Activated naive CD8-positive, alpha-beta T cell treated with anti-CD3 and anti-CD28 coated beads for 36 hours (primary cell): ENCODE results near the gene SLC28A3. TPM values are rescaled to one million over a fixed set of nuclear protein-coding genes. Genes with fewer than 3 reads are reported as not detected.
"Not testable (repeated sequence)": the region's sequence is repeated elsewhere in the genome, so short reads cannot be mapped to it uniquely, and the experiment has no call there.

Source experiments
- DNase-seq: peaks from one replicate; pipeline ENCODE4 v3.0.0; 2021
- H3K27ac Mint-ChIP-seq: one replicate; pipeline ENCODE4 v1.8.0; 2022; ENCODE audit warnings: mild to moderate bottlenecking, moderate library complexity, mixed read lengths
- H3K27me3 Mint-ChIP-seq: one replicate; pipeline ENCODE4 v1.8.0; 2022; ENCODE audit warnings: mild to moderate bottlenecking, mixed read lengths
- H3K36me3 Mint-ChIP-seq: one replicate; pipeline ENCODE4 v1.8.0; 2021; ENCODE audit warnings: mild to moderate bottlenecking, mixed read lengths
- H3K4me1 Mint-ChIP-seq: one replicate; pipeline ENCODE4 v1.8.0; 2021; ENCODE audit warnings: mixed read lengths
- H3K4me3 Mint-ChIP-seq: one replicate; pipeline ENCODE4 v1.8.0; 2022; ENCODE audit warnings: mild to moderate bottlenecking, moderate library complexity, mixed read lengths
- H3K9me3 Mint-ChIP-seq: one replicate; pipeline ENCODE4 v1.8.0; 2022; ENCODE audit warnings: mixed read lengths
- total RNA-seq, 2 experiments: library from RNA; stranded (reverse); gene quantifications; one replicate each; pipeline ENCODE4 v1.2.3, GENCODE V29; 2021

The SLC28A3 gene
- total RNA-seq, 2 experiments from 2014 or later: 0.36 to 0.41 TPM

DNA sequence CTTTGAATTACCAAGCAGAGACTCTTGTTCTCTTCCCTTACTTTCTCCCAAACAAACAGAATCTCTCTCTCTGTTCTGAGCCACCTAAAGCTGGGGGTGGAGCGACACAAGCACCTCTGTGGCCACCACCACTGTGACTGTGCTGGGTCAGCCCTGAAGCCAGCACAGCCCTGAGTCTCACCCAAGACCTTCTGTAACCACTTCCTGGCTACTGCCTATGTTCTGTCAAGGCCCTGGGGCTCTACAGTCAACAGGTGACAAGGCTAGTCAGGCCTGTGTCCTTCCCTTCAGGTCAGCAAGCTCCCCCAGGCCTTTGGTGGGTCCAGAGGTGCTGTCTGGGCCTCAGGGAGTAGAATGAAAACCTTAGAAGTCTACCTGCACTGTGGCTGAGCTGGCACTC, 26.1 kb upstream of the SLC28A3 start:
- peaks cover 5% of the 10 kb centered on the region for H3K4me1 Mint-ChIP-seq
- no peak overlapping the region for H3K4me3 Mint-ChIP-seq
- H3K27ac Mint-ChIP-seq: no peak overlapping the region
- no peaks in the 10 kb centered on the region for H3K36me3 Mint-ChIP-seq
- H3K27me3 Mint-ChIP-seq: peaks cover 4% of the 10 kb centered on the region
- no peak for DNase-seq
- peaks cover 4% of the 10 kb centered on the region for H3K9me3 Mint-ChIP-seq

DNA sequence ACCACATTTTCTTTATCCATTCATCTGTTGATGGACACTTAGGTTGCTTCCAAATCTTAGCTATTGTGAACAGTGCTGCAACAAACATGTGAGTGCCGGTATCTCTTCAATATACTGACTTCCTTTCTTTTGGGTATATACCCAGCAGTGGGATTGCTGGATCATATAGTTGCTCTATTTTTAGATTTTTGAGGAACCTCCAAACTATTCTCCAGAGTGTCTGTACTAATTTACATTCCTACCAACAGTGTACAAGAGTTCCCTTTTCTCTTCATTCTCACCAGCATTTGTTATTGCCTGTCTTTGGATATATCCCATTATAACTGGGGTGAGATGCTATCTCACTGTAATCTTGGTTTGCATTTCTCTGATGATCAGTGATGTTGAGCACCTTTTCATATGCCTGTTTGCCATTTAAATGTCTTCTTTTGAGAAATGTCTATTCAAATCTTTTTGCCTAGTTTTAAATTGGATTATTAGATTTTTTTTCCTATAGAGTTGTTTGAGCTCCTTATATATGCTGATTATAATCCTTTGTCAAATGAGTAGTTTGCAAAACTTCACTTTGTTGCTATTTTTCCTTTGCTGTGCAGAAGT, 24.4 kb upstream of the SLC28A3 start:
- H3K27me3 Mint-ChIP-seq, H3K36me3 Mint-ChIP-seq, H3K4me1 Mint-ChIP-seq, H3K4me3 Mint-ChIP-seq, H3K27ac Mint-ChIP-seq, H3K9me3 Mint-ChIP-seq, DNase-seq: not testable (repeated sequence)

DNA sequence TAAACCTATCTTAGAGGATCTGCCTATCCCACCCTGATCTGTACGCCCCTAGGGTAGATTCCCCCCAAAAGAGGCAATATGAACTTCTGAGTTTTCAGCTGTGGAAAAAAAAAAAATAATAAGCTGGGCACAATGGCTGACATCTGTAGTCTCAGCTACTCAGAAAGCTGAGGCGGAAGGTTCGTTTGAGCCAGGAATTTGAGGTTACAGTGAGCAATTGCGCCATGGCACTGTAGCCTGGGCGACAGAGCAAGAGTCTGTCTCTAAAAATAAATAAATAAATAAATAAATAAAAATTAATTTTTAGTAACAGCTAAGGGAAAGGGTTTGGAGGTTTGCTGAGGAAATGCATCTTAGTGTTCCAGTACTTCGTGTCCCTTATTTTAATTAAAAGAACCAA, 21.1 kb upstream of the SLC28A3 start:
- no peaks in the 10 kb centered on the region for H3K27me3 Mint-ChIP-seq
- no peaks in the 10 kb centered on the region for H3K4me1 Mint-ChIP-seq
- no peak overlapping the region for H3K27ac Mint-ChIP-seq
- H3K4me3 Mint-ChIP-seq: no peak overlapping the region
- DNase-seq: no peak
- no peaks in the 10 kb centered on the region for H3K36me3 Mint-ChIP-seq
- H3K9me3 Mint-ChIP-seq: peaks cover 4% of the 10 kb centered on the region

DNA sequence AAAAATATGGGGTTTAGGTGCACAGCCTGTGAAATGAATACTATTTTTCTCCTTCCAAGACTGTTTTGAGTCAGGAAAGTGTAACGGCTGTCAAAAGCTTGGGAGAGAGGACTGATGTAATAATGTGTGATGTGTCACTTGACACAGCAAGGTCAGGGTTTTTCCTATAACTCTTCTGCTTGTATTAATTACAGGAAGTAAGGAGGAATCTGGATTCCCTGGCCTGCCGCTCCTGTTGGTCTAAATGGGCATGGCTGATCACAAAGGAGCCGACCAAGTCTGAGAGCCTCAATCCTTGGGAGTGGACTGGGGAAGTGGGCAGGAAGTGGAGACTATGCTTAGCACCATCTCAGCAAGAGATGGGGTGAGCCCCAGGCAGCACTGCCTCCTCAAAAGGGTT, 16.7 kb upstream of the SLC28A3 start:
- no peaks in the 10 kb centered on the region for H3K36me3 Mint-ChIP-seq
- no peak for DNase-seq
- no peak overlapping the region for H3K4me3 Mint-ChIP-seq
- H3K9me3 Mint-ChIP-seq: no peaks in the 10 kb centered on the region
- H3K4me1 Mint-ChIP-seq: no peaks in the 10 kb centered on the region
- H3K27ac Mint-ChIP-seq: no peak overlapping the region
- no peaks in the 10 kb centered on the region for H3K27me3 Mint-ChIP-seq

DNA sequence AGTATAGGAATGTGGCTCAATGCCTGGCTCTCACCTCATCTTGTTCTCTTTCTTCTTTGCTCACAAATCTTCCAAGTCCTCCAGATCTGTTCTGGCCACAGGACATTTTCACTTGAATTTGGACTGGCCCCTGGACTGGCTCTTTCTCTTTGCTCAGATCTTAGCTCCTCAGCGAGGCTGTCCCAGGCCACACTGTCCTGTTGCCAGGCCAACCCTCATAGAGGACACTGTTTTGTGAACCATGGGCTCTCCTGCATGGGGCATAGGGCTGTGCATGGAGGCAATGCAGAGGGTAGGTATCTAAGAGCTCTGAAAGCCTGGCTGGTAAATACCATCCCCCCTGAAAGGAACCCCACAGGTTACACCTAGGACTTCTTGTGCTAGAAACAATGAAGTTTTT, 13.5 kb upstream of the SLC28A3 start:
- no peak overlapping the region for H3K4me3 Mint-ChIP-seq
- H3K9me3 Mint-ChIP-seq: no peaks in the 10 kb centered on the region

DNA sequence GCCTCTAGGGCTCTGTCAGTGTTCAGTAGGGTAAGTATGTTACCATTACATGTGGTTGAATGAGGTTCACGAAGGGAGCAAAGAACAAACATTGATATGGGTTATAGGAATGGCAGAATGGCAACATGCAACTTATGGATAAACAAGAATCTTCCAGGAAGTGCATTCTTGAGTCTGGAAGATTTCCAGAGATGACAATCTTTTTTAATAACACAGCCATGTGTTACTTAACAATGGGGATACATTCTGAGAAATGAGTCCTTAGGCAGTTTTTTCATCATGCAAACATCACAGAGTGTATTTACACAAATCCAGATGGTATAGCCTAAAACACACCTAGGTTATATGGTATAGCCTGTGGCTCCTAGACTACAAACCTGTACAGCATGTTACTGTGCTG, 9.1 kb upstream of the SLC28A3 start:
- Mint-ChIP-seq H3K4me1 (no peaks in the 10 kb centered on the region), H3K27me3 (no peaks in the 10 kb centered on the region), H3K4me3 (no peak overlapping the region), H3K9me3 (no peaks in the 10 kb centered on the region), H3K36me3 (no peaks in the 10 kb centered on the region), H3K27ac (no peak overlapping the region)
- DNase-seq: no peak

More for the DNA sequence above, 13.5 kb upstream of the SLC28A3 start:
- no peaks in the 10 kb centered on the region for H3K27me3 Mint-ChIP-seq
- no peak for DNase-seq
- H3K36me3 Mint-ChIP-seq: no peaks in the 10 kb centered on the region
- H3K27ac Mint-ChIP-seq: no peak overlapping the region
- no peaks in the 10 kb centered on the region for H3K4me1 Mint-ChIP-seq

DNA sequence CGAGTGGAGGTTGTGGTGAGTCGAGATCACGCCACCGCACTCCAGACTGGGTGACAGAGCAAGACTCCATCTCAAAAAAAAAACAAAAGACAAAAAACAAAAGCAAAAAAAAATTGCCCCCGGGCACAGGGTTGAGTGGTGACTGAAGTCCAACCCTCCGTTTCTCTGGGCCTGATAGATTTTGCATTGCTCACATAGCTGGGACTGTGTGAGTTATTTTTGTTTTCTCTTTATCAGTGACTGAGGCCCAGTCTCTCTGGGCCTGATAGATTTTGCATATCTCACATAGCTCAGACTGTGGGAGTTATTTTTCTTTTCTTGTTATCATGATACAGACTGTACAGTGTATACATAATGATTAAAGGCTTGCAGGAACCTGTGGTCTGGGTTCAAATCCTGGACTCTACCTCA, 2.6 kb upstream of the SLC28A3 start:
- no peaks in the 10 kb centered on the region for H3K36me3 Mint-ChIP-seq

DNA sequence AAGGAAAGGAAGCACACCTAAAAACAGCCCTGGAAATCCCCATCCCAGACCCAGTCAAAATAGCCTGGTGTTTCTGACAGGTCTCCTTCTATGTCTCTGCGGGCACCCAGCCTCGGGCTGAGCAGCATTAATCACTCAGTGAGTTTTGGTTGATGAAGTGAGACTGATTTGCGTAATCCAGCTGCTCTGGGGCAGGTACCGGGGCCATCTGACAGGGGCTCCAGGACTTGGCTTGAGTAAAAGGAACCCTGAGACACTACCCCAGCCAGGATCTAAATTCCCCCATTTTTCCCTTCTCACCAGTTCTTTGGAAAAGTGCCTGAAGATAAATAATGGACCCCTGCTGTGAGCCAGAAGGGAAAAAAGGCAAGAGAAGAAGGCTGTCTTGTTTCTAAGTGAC, 596 bp downstream of the SLC28A3 start:
- no peaks in the 10 kb centered on the region for H3K4me1 Mint-ChIP-seq

More for the DNA sequence above, 2.6 kb upstream of the SLC28A3 start:
- DNase-seq: no peak
- no peaks in the 10 kb centered on the region for H3K27me3 Mint-ChIP-seq
- H3K9me3 Mint-ChIP-seq: no peaks in the 10 kb centered on the region
- no peak overlapping the region for H3K4me3 Mint-ChIP-seq
- H3K4me1 Mint-ChIP-seq: no peaks in the 10 kb centered on the region
- no peak overlapping the region for H3K27ac Mint-ChIP-seq

DNA sequence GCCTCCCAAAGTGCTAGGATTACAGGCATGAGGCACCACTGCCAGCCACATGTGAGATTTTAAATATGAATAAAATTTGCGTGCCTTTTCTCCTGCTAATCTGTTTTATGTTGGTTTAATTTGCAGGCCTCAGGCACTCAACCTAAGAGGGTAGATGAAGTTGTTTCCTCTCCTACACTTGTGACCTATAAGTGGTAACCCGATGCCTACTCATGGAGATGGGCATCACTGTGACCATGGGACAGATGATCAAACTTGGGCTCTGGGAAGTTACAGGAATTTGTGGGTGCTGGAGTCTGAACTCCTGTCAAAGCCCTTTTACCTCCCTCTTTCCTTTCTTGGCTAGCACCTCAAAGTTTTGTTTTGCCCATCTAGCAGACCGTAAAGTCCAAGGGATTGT, 1.1 kb downstream of the SLC28A3 start:
- no peaks in the 10 kb centered on the region for H3K27me3 Mint-ChIP-seq
- H3K36me3 Mint-ChIP-seq: no peaks in the 10 kb centered on the region
- no peaks in the 10 kb centered on the region for H3K9me3 Mint-ChIP-seq
- no peak for DNase-seq
- H3K4me1 Mint-ChIP-seq: no peaks in the 10 kb centered on the region
- H3K4me3 Mint-ChIP-seq: no peak overlapping the region
- no peak overlapping the region for H3K27ac Mint-ChIP-seq

More for the DNA sequence above, 596 bp downstream of the SLC28A3 start:
- Mint-ChIP-seq H3K36me3 (no peaks in the 10 kb centered on the region), H3K9me3 (no peaks in the 10 kb centered on the region), H3K27me3 (no peaks in the 10 kb centered on the region), H3K27ac (no peak overlapping the region), H3K4me3 (no peak overlapping the region)
- no peak for DNase-seq

DNA sequence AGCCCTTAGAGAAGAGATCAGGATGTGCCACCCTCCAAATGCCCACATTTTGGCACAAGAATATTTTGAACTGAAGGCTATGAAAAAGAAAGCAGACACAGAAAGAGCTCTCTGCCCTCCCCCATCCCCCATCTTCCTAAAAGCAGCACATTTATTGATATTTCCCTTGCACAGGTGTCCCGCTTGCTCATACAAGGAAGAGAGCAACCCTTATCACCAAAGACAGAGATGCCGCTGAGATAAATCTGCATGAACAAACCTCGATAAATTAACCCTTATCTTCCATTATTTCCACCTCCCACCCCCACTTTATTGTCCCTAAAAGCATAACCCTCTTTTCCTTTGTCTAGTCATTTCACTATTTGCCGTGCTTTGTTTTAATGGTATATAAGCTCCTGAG, 1.8 kb downstream of the SLC28A3 start:
- no peak overlapping the region for H3K4me3 Mint-ChIP-seq
- H3K27ac Mint-ChIP-seq: no peak overlapping the region
- no peaks in the 10 kb centered on the region for H3K4me1 Mint-ChIP-seq
- H3K27me3 Mint-ChIP-seq: no peaks in the 10 kb centered on the region
- H3K36me3 Mint-ChIP-seq: no peaks in the 10 kb centered on the region
- no peak for DNase-seq
- H3K9me3 Mint-ChIP-seq: no peaks in the 10 kb centered on the region

DNA sequence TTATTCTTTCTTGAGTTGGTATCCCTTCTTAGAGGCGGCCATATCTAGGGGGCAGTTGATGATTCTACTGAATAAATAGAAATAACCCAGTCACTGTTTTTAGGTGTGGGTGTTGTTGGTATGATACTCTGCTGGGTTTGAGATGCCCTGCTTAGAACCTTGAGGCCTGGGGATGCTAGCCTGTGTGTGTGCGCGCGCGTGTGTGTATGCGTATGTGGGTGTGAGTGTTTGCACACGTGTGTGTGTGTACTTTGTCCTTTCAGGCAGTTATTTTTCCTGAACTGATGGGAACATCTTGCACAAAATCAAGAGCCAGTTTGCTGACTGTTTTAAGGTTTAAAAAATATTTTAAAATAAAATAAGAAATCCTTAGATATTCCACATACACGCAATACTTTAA, 3.3 kb downstream of the SLC28A3 start:
- no peak overlapping the region for H3K27ac Mint-ChIP-seq
- H3K36me3 Mint-ChIP-seq: no peaks in the 10 kb centered on the region
- H3K4me1 Mint-ChIP-seq: no peaks in the 10 kb centered on the region
- no peak overlapping the region for H3K4me3 Mint-ChIP-seq
- H3K9me3 Mint-ChIP-seq: no peaks in the 10 kb centered on the region
- no peaks in the 10 kb centered on the region for H3K27me3 Mint-ChIP-seq
- DNase-seq: no peak

DNA sequence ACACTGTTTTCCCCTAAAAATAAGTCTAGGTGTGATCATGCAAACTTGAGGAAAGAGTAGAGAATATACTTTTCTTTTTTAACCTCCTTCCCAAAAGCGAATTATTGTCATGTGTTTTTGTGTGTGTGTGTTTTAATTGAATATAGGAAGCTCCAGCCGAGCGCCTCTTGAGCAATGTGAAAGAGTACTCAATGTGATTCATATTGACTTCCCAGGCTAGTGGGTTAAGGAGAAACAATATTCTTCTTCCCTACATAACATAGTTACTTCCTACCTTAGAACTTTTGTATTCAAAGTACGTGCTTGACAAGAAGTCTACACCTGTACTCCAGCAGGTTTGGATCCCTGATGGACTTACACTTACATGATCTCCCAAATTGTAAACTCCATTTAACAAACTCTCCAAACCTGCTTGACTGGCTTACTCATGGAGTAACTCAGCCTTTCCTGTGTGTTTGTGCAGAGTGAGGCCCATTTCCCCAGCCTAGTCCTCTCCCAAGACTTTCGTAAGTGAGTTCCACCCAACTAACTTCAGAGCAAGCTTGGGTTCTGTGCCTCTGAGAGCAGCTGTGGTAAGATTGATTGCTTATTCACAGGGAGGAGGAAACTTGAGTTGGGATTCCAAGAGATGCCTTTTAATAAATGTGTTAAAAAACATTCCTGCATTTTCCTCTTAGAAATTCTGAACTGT, 9.3 kb downstream of the SLC28A3 start:
- Mint-ChIP-seq H3K4me1 (no peaks in the 10 kb centered on the region), H3K36me3 (no peaks in the 10 kb centered on the region), H3K27me3 (no peaks in the 10 kb centered on the region), H3K4me3 (no peak overlapping the region), H3K27ac (no peak overlapping the region), H3K9me3 (peaks cover 4% of the 10 kb centered on the region)
- DNase-seq: no peak

DNA sequence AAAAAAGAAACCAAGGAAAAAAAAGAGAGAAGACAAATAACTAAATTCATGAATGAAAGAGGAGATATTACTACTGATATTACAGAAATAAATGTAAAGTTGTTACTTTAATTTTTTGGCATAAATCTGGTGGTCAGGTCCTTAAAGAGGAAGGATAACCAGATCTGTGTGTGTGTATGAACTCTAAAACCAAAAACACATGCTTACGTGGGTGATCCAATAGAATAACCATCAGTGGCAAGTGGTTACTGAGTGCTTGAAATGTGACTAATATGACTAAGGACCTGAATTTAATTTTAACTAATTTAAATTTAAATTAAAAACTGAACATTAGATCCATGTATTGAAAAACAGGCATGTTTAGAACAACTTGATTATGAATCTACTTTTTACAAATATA, 10.3 kb downstream of the SLC28A3 start:
- Mint-ChIP-seq H3K4me3 (no peak overlapping the region), H3K9me3 (peaks cover 4% of the 10 kb centered on the region), H3K4me1 (no peaks in the 10 kb centered on the region), H3K36me3 (no peaks in the 10 kb centered on the region), H3K27me3 (no peaks in the 10 kb centered on the region), H3K27ac (no peak overlapping the region)
- no peak for DNase-seq

DNA sequence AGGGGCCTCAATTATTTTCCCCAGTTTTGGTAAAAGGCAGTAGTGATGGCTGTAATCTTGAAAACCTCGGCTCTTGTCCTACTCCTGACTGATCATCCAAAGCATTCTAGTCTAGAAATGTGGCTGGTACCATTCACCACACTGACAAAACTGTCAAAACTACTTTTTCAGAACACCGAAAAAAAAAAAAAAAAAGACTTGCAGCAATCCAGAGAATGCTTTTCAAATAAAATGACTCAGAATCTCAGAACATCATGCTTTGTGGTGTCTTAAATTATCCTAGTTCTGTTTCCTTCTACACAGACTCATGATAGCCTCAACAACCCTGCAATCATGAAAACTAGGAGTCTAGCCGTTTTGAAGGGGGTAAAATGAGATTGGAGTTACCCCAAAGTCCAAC, 13.4 kb downstream of the SLC28A3 start:
- H3K27ac Mint-ChIP-seq: no peak overlapping the region
- no peaks in the 10 kb centered on the region for H3K27me3 Mint-ChIP-seq
- H3K4me1 Mint-ChIP-seq: no peaks in the 10 kb centered on the region
- no peak overlapping the region for H3K4me3 Mint-ChIP-seq
- no peak for DNase-seq
- no peaks in the 10 kb centered on the region for H3K36me3 Mint-ChIP-seq
- peaks cover 4% of the 10 kb centered on the region for H3K9me3 Mint-ChIP-seq

DNA sequence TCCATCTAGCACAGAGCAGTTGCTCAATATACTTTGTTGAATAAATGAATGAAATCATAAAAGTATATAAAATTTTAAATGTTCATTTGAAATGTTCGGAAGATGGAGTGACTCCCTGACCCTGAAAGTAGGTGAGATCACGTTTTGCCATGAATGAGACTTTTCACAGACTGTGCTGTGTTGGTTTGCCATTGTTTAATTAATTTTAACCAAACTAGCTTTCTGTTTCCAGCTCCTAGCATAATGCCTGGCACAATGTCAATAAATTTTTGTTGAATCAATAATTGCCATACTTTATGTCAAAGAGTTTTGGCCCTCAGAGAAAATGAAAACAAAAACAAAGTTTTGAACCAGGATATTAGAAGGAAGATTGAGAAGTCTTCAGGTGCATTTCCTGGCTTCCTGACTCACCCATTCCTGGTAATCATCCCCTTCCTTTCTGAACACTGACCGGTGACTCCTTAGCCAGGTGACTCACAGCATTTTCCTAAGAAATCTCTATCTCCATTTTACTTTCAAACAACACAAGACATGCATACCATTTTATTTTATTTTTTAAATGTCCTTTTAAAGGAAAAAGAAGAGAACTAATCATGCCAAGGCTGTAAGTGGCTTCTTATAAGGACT, 15.1 kb downstream of the SLC28A3 start:
- DNase-seq: no peak
- H3K4me3 Mint-ChIP-seq: no peak overlapping the region
- no peaks in the 10 kb centered on the region for H3K4me1 Mint-ChIP-seq
- H3K36me3 Mint-ChIP-seq: no peaks in the 10 kb centered on the region
- no peak overlapping the region for H3K27ac Mint-ChIP-seq
- no peaks in the 10 kb centered on the region for H3K27me3 Mint-ChIP-seq
- H3K9me3 Mint-ChIP-seq: peaks cover 4% of the 10 kb centered on the region

DNA sequence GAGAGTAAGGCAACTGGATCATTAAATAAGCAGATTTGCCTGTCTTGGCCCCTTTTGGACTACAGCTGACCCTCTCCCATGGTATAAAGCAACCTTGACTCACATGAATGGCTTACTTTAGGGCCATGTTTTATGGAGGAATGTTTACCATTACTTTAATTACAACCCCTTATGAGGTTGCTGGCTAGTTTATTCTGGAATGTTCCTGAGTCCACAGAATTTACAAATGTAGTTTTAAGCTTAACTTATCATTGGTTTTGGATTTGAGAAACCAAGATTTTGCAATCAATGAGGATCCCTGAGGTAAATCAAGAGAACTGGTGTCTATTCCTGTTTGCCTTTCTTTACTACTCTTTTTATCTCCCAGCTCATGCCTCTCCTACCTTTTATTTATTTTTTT, 15.7 kb downstream of the SLC28A3 start:
- Mint-ChIP-seq H3K9me3 (peaks cover 4% of the 10 kb centered on the region), H3K27me3 (no peaks in the 10 kb centered on the region), H3K36me3 (no peaks in the 10 kb centered on the region), H3K4me3 (no peak overlapping the region), H3K4me1 (no peaks in the 10 kb centered on the region), H3K27ac (no peak overlapping the region)
- DNase-seq: no peak
